NCI-H524 (cell line): ENCODE measurements around the gene STAG1.
"Not testable (repeated sequence)": the region's sequence is repeated elsewhere in the genome, so short reads cannot be mapped to it uniquely, and the experiment has no call there.

Experiments used
- DNase-seq, 2 experiments: peaks; one replicate each; lab custom pipeline; 2025; lab: John Stamatoyannopoulos, UW

STAG1 gene

GRCh38 chr3:136505676-136506075 lies 246.5 kb downstream of the STAG1 start:
- no peak for DNase-seq

- no peak for DNase-seq
Observed at GRCh38 chr3:136503056-136503455, 249.1 kb downstream of the STAG1 start.

- no peak for DNase-seq
Observed at GRCh38 chr3:136498919-136499447, 253.2 kb downstream of the STAG1 start.

GRCh38 chr3:136495213-136495612 lies 257.0 kb downstream of the STAG1 start:
- no peak for DNase-seq

GRCh38 chr3:136490646-136491405 lies 261.4 kb downstream of the STAG1 start:
- DNase-seq = no peak

- no peak for DNase-seq
Observed at GRCh38 chr3:136485777-136486176, 266.4 kb downstream of the STAG1 start.

GRCh38 chr3:136476280-136476679 lies 275.9 kb downstream of the STAG1 start:
- DNase-seq = no peak

- DNase-seq = not testable (repeated sequence)
Observed at GRCh38 chr3:136474876-136475275, 277.3 kb downstream of the STAG1 start.

- DNase-seq = no peak
Observed at GRCh38 chr3:136473716-136474326, 278.4 kb downstream of the STAG1 start.

- no peak for DNase-seq
Observed at GRCh38 chr3:136465296-136465695, 286.9 kb downstream of the STAG1 start.

- no peak for DNase-seq
Observed at GRCh38 chr3:136464502-136464901, 287.7 kb downstream of the STAG1 start.

- DNase-seq = no peak
Observed at GRCh38 chr3:136463170-136463569, 289.0 kb downstream of the STAG1 start.

- DNase-seq = no peak
Observed at GRCh38 chr3:136457793-136458192, 294.4 kb downstream of the STAG1 start.

- no peak for DNase-seq
Observed at GRCh38 chr3:136456196-136456595, 296.0 kb downstream of the STAG1 start.

- DNase-seq = no peak
Observed at GRCh38 chr3:136444581-136444980, 307.6 kb downstream of the STAG1 start.

- no peak for DNase-seq
Observed at GRCh38 chr3:136437043-136437442, 315.1 kb downstream of the STAG1 start.

GRCh38 chr3:136434429-136434828 lies 317.7 kb downstream of the STAG1 start:
- no peak for DNase-seq

- no peak for DNase-seq
Observed at GRCh38 chr3:136432685-136433084, 319.5 kb downstream of the STAG1 start.

- DNase-seq = no peak
Observed at GRCh38 chr3:136428167-136428566, 324.0 kb downstream of the STAG1 start.

- DNase-seq = no peak
Observed at GRCh38 chr3:136427236-136427635, 324.9 kb downstream of the STAG1 start.

- DNase-seq = no peak
Observed at GRCh38 chr3:136414476-136414875, 337.7 kb downstream of the STAG1 start.

- no peak for DNase-seq
Observed at GRCh38 chr3:136412307-136412706, 339.9 kb downstream of the STAG1 start.

- DNase-seq = no peak
Observed at GRCh38 chr3:136409549-136409948, 342.6 kb downstream of the STAG1 start.
